HG03066 (cell line): ENCODE results near the gene STK39.

Source experiments
- ATAC-seq: cut with Tn5 transposase; IDR thresholded peaks from one replicate; pipeline ENCODE4 v1.9.1; 2021; ENCODE audit warnings: low read depth; ENCODE audit not compliant: unreplicated experiment

STK39 gene

DNA sequence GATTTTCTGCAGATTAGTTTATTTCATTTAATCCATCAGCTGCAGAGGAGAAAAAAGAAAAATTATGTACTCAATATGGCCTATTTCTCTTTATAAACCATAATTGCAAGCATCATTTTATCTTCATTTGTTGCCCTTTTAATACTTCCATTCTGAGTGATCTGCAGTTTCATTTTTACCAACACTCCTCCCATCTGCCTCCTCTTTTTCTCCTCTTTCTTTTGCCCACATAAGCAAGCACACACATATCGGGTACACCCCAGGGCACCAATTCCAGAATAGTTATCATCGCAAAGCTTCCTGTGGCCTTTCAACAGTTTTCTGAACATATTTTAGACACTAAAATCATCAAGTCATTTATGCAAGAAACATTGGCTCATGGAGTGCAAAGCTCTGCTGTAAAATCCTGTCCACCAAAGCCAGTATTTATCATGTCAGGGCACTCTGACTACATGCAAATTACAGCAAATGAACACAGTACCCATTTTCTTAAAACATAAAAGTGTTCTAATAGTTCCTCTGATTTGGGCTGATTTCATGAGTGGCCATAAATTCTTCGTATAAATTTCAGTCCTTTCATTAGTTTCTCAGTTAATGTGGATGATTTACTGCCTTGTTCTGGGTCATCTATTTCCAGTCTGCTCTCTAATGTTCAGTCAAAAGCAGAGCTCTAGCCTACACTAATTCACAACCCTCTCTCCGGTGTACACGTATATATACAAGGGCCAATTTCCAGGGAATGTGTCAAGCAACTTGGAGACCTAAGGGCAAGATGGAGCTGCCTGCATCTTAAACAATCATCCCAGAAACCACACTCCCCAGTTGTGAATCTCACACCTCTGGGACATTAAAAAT is 281.3 kb downstream of the STK39 start:
- no peak for ATAC-seq

- no peak for ATAC-seq
Observed at GRCh38 chr2:167964650-167965413, 282.6 kb downstream of the STK39 start.

DNA sequence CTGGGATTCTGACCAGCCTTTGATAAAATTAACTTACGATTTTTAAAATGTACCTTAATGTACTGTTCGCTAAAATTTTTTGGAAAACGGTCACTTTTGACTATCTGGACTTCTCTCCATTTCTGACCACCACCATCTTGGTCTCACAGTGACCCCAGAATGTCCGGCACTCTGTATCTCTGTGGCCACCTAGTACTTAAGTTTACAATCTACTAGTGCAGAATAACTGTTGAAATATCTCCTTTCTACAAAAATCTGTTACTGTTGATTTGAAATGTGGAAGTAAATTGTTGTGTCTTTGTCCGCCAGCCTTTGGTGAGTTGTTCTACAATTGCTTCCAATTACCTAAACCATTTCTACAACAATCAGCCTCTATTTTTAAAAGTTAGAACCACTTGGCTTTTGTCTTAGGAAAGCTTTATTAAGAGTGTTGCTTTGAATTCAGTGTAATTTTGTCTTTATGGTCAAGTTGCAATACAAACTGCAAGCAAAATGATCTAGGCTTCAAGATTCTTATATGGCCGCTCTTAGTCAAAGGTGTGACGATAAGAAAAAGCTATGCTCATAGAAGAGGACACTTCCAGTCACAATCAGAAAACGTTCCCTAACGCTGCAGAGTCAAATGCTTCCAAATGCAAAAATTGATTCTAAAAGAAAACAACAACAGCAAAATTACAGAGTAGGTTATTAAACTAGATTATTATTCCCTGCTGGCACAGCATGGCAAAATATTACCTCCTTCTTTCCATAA is 283.3 kb downstream of the STK39 start:
- ATAC-seq, result no peak

GRCh38 chr2:167962436-167963226 is 284.8 kb downstream of the STK39 start:
- no peak for ATAC-seq

DNA sequence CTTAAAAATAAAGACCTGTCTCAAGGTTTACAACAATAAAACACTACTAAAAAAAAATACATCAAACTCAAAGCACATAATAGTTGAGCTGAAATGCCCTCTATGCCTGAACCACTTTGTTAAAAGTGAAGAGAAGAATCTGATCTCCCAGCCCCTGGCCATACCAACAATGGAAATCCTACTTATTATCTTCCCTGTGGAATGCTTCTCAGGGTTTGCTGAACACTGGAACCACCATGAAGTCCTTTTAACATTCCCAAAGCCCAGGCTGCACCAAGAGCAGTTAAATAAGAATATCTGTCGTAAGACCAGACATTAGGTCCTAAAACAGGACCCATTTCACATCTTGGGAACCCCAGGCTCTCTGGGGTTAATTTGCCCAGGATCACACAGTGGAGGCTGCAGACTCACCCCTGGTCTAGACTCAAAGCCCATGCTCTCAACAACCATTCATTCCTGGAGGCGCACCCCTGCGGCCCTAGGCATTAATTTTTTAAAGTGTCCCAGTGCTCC is 285.8 kb downstream of the STK39 start:
- ATAC-seq, result no peak

- no peak for ATAC-seq
Observed at GRCh38 chr2:167960089-167960747, 287.2 kb downstream of the STK39 start.

GRCh38 chr2:167957662-167958061 is 289.7 kb downstream of the STK39 start:
- no peak for ATAC-seq

DNA sequence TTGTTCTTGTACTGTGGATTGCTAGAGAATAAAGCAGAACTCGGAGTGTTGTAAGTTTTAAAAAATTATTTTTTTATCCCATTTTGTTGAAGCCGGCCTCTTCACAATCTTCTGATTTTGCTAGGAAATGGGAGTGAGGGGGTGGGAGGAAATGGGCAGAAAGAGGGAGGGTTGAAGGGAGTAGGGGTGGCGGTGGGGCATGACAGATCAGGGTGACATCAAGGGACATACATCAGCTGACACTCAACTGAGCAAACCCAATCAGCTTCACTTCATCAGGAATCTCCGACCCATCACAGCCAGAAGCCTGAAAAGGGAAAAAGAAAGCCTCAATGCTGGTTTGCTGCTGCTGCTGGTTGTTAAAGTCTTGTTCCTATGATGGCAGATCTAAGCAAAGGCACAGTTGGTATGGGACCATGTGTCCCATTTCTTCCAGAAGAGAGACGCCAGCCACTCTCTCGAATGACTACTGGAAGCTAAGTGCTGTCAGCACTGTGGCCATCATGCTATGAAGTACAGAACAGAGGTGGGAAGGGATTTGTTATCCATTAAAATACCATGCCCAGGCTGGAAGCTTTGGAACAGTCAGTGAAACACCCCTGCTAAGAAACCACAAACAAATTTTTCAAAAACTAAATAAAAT is 292.0 kb downstream of the STK39 start:
- no peak for ATAC-seq

GRCh38 chr2:167954495-167954894 is 292.9 kb downstream of the STK39 start:
- no peak for ATAC-seq

DNA sequence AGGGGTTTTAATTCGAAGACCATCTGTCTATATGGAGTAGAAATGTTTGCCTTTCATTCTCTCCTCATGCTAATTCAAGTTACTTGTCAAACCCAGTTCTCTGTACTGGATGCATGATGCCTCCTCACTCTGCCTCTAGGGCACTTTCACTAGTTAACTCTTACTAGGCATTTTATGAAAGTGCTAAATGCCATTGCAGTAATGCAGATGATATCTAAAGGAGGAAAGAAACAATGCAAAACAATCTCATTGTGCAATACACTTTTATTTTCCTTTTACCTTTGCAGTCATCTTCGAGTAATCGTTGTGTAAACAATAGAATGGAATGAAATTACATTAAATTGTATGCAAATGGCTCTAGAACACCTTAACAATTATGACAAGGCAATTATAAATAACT is 293.6 kb downstream of the STK39 start:
- no peak for ATAC-seq

GRCh38 chr2:167950571-167950970 is 296.8 kb downstream of the STK39 start:
- no peak for ATAC-seq

- no peak for ATAC-seq
Observed at GRCh38 chr2:167946441-167946841, 301.0 kb downstream of the STK39 start.

GRCh38 chr2:167945660-167946368 is 301.6 kb downstream of the STK39 start:
- ATAC-seq, result no peak

GRCh38 chr2:167944825-167945659 is 302.4 kb downstream of the STK39 start:
- ATAC-seq, result no peak

GRCh38 chr2:167943897-167944296 is 303.5 kb downstream of the STK39 start:
- no peak for ATAC-seq

GRCh38 chr2:167943368-167943767 is 304.0 kb downstream of the STK39 start:
- no peak for ATAC-seq

GRCh38 chr2:167942366-167943081 is 304.9 kb downstream of the STK39 start:
- no peak for ATAC-seq
